IPS-15b (cell line): ENCODE measurements around the gene SLC43A1.
"Not testable (repeated sequence)": the region's sequence is repeated elsewhere in the genome, so short reads cannot be mapped to it uniquely, and the experiment has no call there.

Experiments used
- H3K27me3 ChIP-seq: one replicate; pipeline ENCODE4 v1.6.1; 2013; ENCODE audit warnings: low read length; ENCODE audit not compliant: control insufficient read depth, insufficient read depth
- H3K36me3 ChIP-seq: one replicate; pipeline ENCODE4 v1.6.1; 2013; ENCODE audit warnings: low read length; ENCODE audit not compliant: control insufficient read depth, insufficient read depth
- H3K4me1 ChIP-seq: one replicate; pipeline ENCODE4 v1.6.1; 2013; ENCODE audit warnings: mild to moderate bottlenecking, low read length; ENCODE audit not compliant: control insufficient read depth, insufficient read depth
- H3K4me3 ChIP-seq: one replicate; pipeline ENCODE4 v1.5.1; 2013; ENCODE audit warnings: low read depth, low read length
- H3K9ac ChIP-seq: one replicate; pipeline ENCODE4 v1.6.1; 2013; ENCODE audit warnings: low read depth, mild to moderate bottlenecking, low read length
- H3K9me3 ChIP-seq: one replicate; pipeline ENCODE4 v1.6.1; 2013; ENCODE audit warnings: mild to moderate bottlenecking, low read length; ENCODE audit not compliant: control insufficient read depth, insufficient read depth

SLC43A1 gene

GRCh38 chr11:57544566-57544965 is 29.1 kb upstream of the SLC43A1 start:
- H3K4me3 ChIP-seq: no peak overlapping the region
- H3K4me1 ChIP-seq: peaks cover 14% of the 10 kb centered on the region
- no peaks in the 10 kb centered on the region for H3K27me3 ChIP-seq
- H3K36me3 ChIP-seq: peaks cover 3% of the 10 kb centered on the region
- no peak overlapping the region for H3K9ac ChIP-seq
- no peaks in the 10 kb centered on the region for H3K9me3 ChIP-seq

GRCh38 chr11:57543593-57543992 is 28.1 kb upstream of the SLC43A1 start:
- H3K27me3 ChIP-seq: no peaks in the 10 kb centered on the region
- H3K9ac ChIP-seq: no peak overlapping the region
- H3K36me3 ChIP-seq: peaks cover 3% of the 10 kb centered on the region
- peaks cover 14% of the 10 kb centered on the region for H3K4me1 ChIP-seq
- no peak overlapping the region for H3K4me3 ChIP-seq
- H3K9me3 ChIP-seq: no peaks in the 10 kb centered on the region

GRCh38 chr11:57542582-57542981 is 27.1 kb upstream of the SLC43A1 start:
- Histone ChIP-seq H3K4me1 (peaks cover 14% of the 10 kb centered on the region), H3K36me3 (peaks cover 2% of the 10 kb centered on the region), H3K27me3 (no peaks in the 10 kb centered on the region), H3K9ac (no peak overlapping the region), H3K9me3 (no peaks in the 10 kb centered on the region), H3K4me3 (no peak overlapping the region)

- no peaks in the 10 kb centered on the region for H3K9me3 ChIP-seq
- H3K9ac ChIP-seq: no peak overlapping the region
- H3K4me1 ChIP-seq: peaks cover 18% of the 10 kb centered on the region
- no peaks in the 10 kb centered on the region for H3K36me3 ChIP-seq
- H3K27me3 ChIP-seq: no peaks in the 10 kb centered on the region
- no peak overlapping the region for H3K4me3 ChIP-seq
Measured at GRCh38 chr11:57541169-57541568, 25.7 kb upstream of the SLC43A1 start.

- Histone ChIP-seq H3K9me3 (no peaks in the 10 kb centered on the region), H3K4me1 (peaks cover 18% of the 10 kb centered on the region), H3K9ac (no peak overlapping the region), H3K36me3 (no peaks in the 10 kb centered on the region), H3K27me3 (no peaks in the 10 kb centered on the region), H3K4me3 (no peak overlapping the region)
Measured at GRCh38 chr11:57539342-57539741, 23.8 kb upstream of the SLC43A1 start.

- peaks cover 4% of the 10 kb centered on the region for H3K4me1 ChIP-seq
- H3K9ac ChIP-seq: no peak within 1 kb of the TSS
- H3K27me3 ChIP-seq: no peaks in the 10 kb centered on the region
- H3K4me3 ChIP-seq: no peak within 1 kb of the TSS
- no peaks in the 10 kb centered on the region for H3K36me3 ChIP-seq
- H3K9me3 ChIP-seq: no peaks in the 10 kb centered on the region
Measured at GRCh38 chr11:57536947-57537619, 21.6 kb upstream of the SLC43A1 start, which contains the start of gene SMTNL1. Gene SMTNL1, plus strand, starts transcription at chr11:57537595. Its CDS starts 5,048 bp downstream, at chr11:57542643.

- H3K4me3 ChIP-seq, H3K36me3 ChIP-seq, H3K9me3 ChIP-seq, H3K4me1 ChIP-seq, H3K9ac ChIP-seq, H3K27me3 ChIP-seq: not testable (repeated sequence)
Measured at GRCh38 chr11:57534449-57534848, 18.9 kb upstream of the SLC43A1 start.

- peaks cover 6% of the 10 kb centered on the region for H3K36me3 ChIP-seq
- H3K9me3 ChIP-seq: no peaks in the 10 kb centered on the region
- peaks cover 8% of the 10 kb centered on the region for H3K4me1 ChIP-seq
- no peaks in the 10 kb centered on the region for H3K27me3 ChIP-seq
- H3K4me3 ChIP-seq: peak within 1 kb of the TSS; percentile 97
- H3K9ac ChIP-seq: peak within 1 kb of the TSS; percentile 88
Measured at GRCh38 chr11:57530596-57531507, 15.3 kb upstream of the SLC43A1 start, which contains the start of gene TIMM10. Gene TIMM10, minus strand, starts transcription at chr11:57530754. Its CDS starts 565 bp downstream, at chr11:57530189.

GRCh38 chr11:57530215-57530595 is 14.7 kb upstream of the SLC43A1 start:
- Histone ChIP-seq H3K36me3 (peaks cover 6% of the 10 kb centered on the region), H3K9ac (peak overlapping the region; percentile 88), H3K4me1 (peaks cover 8% of the 10 kb centered on the region), H3K4me3 (peak overlapping the region; percentile 97), H3K9me3 (no peaks in the 10 kb centered on the region), H3K27me3 (no peaks in the 10 kb centered on the region)

GRCh38 chr11:57529012-57529411 is 13.5 kb upstream of the SLC43A1 start:
- H3K4me3 ChIP-seq: no peak overlapping the region
- peaks cover 8% of the 10 kb centered on the region for H3K4me1 ChIP-seq
- H3K27me3 ChIP-seq: no peaks in the 10 kb centered on the region
- peaks cover 6% of the 10 kb centered on the region for H3K36me3 ChIP-seq
- no peak overlapping the region for H3K9ac ChIP-seq
- no peaks in the 10 kb centered on the region for H3K9me3 ChIP-seq

GRCh38 chr11:57527056-57527631 is 11.6 kb upstream of the SLC43A1 start:
- Histone ChIP-seq H3K9ac (no peak overlapping the region), H3K9me3 (no peaks in the 10 kb centered on the region), H3K4me3 (no peak overlapping the region), H3K36me3 (peaks cover 6% of the 10 kb centered on the region), H3K4me1 (peaks cover 8% of the 10 kb centered on the region), H3K27me3 (no peaks in the 10 kb centered on the region)
